ENCODE results near the gene ZNF530.

Gene ZNF530

GRCh38 chr19:57599761-57600383 lies at the start of gene ZNF530:
Gene ZNF530, plus strand, starts transcription at chr19:57599885. Its CDS starts 4,461 bp downstream, at chr19:57604346.
- intact Hi-C loops (cut with DNase I; ENCODE audit: low total_unique reads) = no loop called here
- DNase-seq = peak; percentile 94
- peak within 1 kb of the TSS; percentile 44 to 50 for H3K27ac ChIP-seq

GRCh38 chr19:57552432-57552831 lies 47.3 kb upstream of the ZNF530 start:
- peaks cover 95 to 98% (median 97%) of the 10 kb centered on the region in 3 donors for H3K36me3 ChIP-seq
- H3K9me3 ChIP-seq = peaks cover 17 to 99% (median 94%) of the 10 kb centered on the region in 3 donors
- H3K27ac ChIP-seq = no peak overlapping the region
- DNase-seq = no peak
- no peaks in the 10 kb centered on the region for H3K4me1 ChIP-seq
- intact Hi-C loops (cut with DNase I; ENCODE audit: low total_unique reads) = no loop called here
- no peak overlapping the region for H3K4me3 ChIP-seq
- TF ChIP-seq, protein P1, sequence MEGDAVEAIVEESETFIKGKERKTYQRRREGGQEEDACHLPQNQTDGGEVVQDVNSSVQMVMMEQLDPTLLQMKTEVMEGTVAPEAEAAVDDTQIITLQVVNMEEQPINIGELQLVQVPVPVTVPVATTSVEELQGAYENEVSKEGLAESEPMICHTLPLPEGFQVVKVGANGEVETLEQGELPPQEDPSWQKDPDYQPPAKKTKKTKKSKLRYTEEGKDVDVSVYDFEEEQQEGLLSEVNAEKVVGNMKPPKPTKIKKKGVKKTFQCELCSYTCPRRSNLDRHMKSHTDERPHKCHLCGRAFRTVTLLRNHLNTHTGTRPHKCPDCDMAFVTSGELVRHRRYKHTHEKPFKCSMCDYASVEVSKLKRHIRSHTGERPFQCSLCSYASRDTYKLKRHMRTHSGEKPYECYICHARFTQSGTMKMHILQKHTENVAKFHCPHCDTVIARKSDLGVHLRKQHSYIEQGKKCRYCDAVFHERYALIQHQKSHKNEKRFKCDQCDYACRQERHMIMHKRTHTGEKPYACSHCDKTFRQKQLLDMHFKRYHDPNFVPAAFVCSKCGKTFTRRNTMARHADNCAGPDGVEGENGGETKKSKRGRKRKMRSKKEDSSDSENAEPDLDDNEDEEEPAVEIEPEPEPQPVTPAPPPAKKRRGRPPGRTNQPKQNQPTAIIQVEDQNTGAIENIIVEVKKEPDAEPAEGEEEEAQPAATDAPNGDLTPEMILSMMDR (IDR thresholded peaks at IDR 0.05) = no peak
- no peaks in the 10 kb centered on the region for H3K27me3 ChIP-seq

More at GRCh38 chr19:57599761-57600383, at the start of gene ZNF530:
- peak within 1 kb of the TSS; percentile 66 to 69 for H3K4me3 ChIP-seq
- peaks cover 0 to 42% (median 31%) of the 10 kb centered on the region in 3 donors for H3K9me3 ChIP-seq
- peaks cover 0 to 16% (median 10%) of the 10 kb centered on the region in 4 donors for H3K4me1 ChIP-seq
- TF ChIP-seq, protein P1 (IDR thresholded peaks at IDR 0.05) = no peak
- H3K27me3 ChIP-seq = no peaks in the 10 kb centered on the region
- H3K36me3 ChIP-seq = peaks cover 22 to 24% (median 23%) of the 10 kb centered on the region in 3 donors

DNA sequence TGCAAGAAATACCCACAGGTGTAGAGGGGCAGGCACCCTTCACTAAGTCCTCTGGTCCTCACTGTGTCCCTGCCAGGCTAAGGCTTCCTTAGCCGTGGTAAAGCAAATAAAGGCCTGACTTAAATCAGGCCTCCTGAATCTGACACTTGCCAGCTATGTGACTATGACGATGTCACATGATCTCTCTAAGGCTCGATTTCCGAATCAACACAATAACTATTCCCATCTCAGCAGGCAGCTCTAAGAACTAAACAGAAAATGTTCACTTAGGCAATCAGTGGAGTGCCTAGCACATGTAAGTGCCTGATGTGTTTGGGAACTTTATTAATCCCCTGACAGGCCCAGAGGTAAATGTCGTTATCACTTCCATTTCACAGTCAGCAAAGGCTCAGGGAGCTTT lies 42.0 kb upstream of the ZNF530 start:
- TF ChIP-seq, protein P1 (IDR thresholded peaks at IDR 0.05) = no peak
- intact Hi-C loops (cut with DNase I; ENCODE audit: low total_unique reads) = no loop called here
- Histone ChIP-seq H3K4me3 (no peak overlapping the region), H3K36me3 (peaks cover 43 to 46% (median 44%) of the 10 kb centered on the region in 3 donors), H3K4me1 (peaks cover 0 to 23% (median 19%) of the 10 kb centered on the region in 4 donors), H3K9me3 (peaks cover 2 to 68% (median 43%) of the 10 kb centered on the region in 3 donors), H3K27ac (no peak overlapping the region), H3K27me3 (no peaks in the 10 kb centered on the region)
- DNase-seq = no peak

DNA sequence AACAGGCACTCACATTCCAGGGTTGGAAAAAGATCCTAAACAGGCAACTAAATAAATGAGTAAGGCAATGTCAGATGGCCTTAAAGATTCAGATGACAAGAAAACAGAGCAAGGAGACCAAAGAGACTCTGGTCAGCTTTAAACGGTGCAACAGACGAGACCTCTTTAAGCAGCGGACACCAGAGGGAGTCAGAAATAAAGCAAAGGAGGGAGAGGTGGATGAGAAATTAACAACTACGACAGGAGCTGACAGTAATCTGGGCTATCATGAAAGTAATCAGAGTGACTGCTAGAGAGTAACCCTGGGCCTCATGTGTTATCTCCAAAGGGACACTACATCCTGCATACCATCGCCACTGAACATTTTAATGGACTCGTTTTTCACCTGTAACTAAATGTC lies 41.2 kb upstream of the ZNF530 start:
- Histone ChIP-seq H3K9me3 (peaks cover 0 to 68% (median 34%) of the 10 kb centered on the region in 3 donors), H3K36me3 (peaks cover 35 to 37% (median 36%) of the 10 kb centered on the region in 3 donors), H3K4me1 (peaks cover 0 to 23% (median 19%) of the 10 kb centered on the region in 4 donors), H3K4me3 (peak overlapping the region; percentile 78 to 84), H3K27me3 (no peaks in the 10 kb centered on the region), H3K27ac (no peak overlapping the region)
- DNase-seq = no peak
- intact Hi-C loops (cut with DNase I; ENCODE audit: low total_unique reads) = no loop called here
- TF ChIP-seq, protein P1 (IDR thresholded peaks at IDR 0.05) = no peak

- TF ChIP-seq, protein P1 (IDR thresholded peaks at IDR 0.05) = no peak
- intact Hi-C loops (cut with DNase I; ENCODE audit: low total_unique reads) = no loop called here
- H3K9me3 ChIP-seq = peaks cover 0 to 68% (median 29%) of the 10 kb centered on the region in 3 donors
Observed at GRCh38 chr19:57559008-57559403, 40.7 kb upstream of the ZNF530 start.

More at GRCh38 chr19:57559008-57559403, 40.7 kb upstream of the ZNF530 start:
- H3K27ac ChIP-seq = peak overlapping the region; percentile 65 to 71
- H3K27me3 ChIP-seq = no peaks in the 10 kb centered on the region
- H3K4me3 ChIP-seq = peak overlapping the region; percentile 78 to 84
- no peak for DNase-seq
- peaks cover 0 to 23% (median 19%) of the 10 kb centered on the region in 4 donors for H3K4me1 ChIP-seq
- H3K36me3 ChIP-seq = peaks cover 30 to 33% (median 31%) of the 10 kb centered on the region in 3 donors
